LNCaP clone FGC (cell line): Measurements from ENCODE around the gene B4GAT1.

ENCODE experiments used
- DNase-seq: peaks from one replicate; pipeline ENCODE4 v3.0.0-alpha.2; 2011; ENCODE audit warnings: low read depth
- H3K4me3 ChIP-seq: 2 replicates; pipeline ENCODE4 v1.5.1; 2011; ENCODE audit warnings: mild to moderate bottlenecking, low read depth, low read length, control low read depth
- CTCF ChIP-seq: IDR thresholded peaks from 2 replicates; pipeline ENCODE4 v1.5.1; 2012; ENCODE audit warnings: mild to moderate bottlenecking; ENCODE audit not compliant: control insufficient read depth, insufficient read depth; ENCODE audit errors: extremely low read depth

The B4GAT1 gene

GRCh38 chr11:66333896-66334604 lies 13.4 kb downstream of the B4GAT1 start:
- H3K4me3 ChIP-seq: no peak overlapping the region
- TF ChIP-seq CTCF: no peak
- DNase-seq: no peak

- DNase-seq: no peak
- no peak for TF ChIP-seq CTCF
- H3K4me3 ChIP-seq: no peak overlapping the region
These were observed 14.1 kb downstream of the B4GAT1 start for GRCh38 chr11:66333220-66333877.

GRCh38 chr11:66332371-66333219 lies 14.8 kb downstream of the B4GAT1 start:
- TF ChIP-seq CTCF: no peak
- H3K4me3 ChIP-seq: no peak overlapping the region
- no peak for DNase-seq

- no peak overlapping the region for H3K4me3 ChIP-seq
- no peak for DNase-seq
- TF ChIP-seq CTCF: no peak
These were observed 15.7 kb downstream of the B4GAT1 start for GRCh38 chr11:66331542-66332370.

- no peak overlapping the region for H3K4me3 ChIP-seq
- no peak for TF ChIP-seq CTCF
- DNase-seq: no peak
These were observed 16.5 kb downstream of the B4GAT1 start for GRCh38 chr11:66330931-66331330.

GRCh38 chr11:66329165-66329673 lies 18.2 kb downstream of the B4GAT1 start:
- no peak for DNase-seq
- no peak overlapping the region for H3K4me3 ChIP-seq
- no peak for TF ChIP-seq CTCF
